HL-60 (cell line): ENCODE results near the gene CLVS2.

Experiments used
- GABPA ChIP-seq: IDR thresholded peaks from 2 replicates; pipeline ENCODE4 v1.6.1; 2012; ENCODE audit warnings: low read depth
- POLR2AphosphoS5 ChIP-seq: IDR thresholded peaks from 2 replicates; pipeline ENCODE4 v1.6.1; 2012; ENCODE audit warnings: low read depth
- SPI1 ChIP-seq: IDR thresholded peaks from 2 replicates; pipeline ENCODE4 v1.6.1; 2012; ENCODE audit warnings: low read depth, mild to moderate bottlenecking, borderline replicate concordance
- TF ChIP-seq, protein P1 (sequence below): IDR thresholded peaks from one replicate; pipeline ENCODE4 v1.5.1; 2011; ENCODE audit warnings: low read length, control low read depth, inconsistent platforms; ENCODE audit not compliant: insufficient read depth
- TF ChIP-seq, protein P2 (sequence below): IDR thresholded peaks from 2 replicates; pipeline ENCODE4 v1.6.1; 2012; ENCODE audit warnings: low read depth; ENCODE audit not compliant: insufficient replicate concordance

DNA sequence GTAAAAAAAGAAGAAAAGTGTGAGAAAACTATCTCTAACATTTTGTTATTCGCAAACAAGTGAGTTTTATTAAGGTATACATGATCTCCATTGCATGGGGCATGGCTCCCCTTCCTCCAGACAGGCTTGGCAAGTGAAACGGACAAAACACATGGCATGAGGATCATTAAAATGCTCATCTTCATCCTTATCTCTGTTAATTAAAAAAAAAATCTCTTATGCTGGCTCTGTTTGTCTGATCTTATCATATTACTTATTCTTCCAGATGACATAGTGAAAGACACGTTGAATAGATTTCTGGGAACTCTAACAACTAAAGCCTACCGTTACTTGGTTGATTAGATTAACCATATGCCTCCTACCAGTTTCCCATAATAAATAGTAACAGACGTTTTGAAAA, 89.4 kb downstream of the CLVS2 start:
- TF ChIP-seq, protein P1, sequence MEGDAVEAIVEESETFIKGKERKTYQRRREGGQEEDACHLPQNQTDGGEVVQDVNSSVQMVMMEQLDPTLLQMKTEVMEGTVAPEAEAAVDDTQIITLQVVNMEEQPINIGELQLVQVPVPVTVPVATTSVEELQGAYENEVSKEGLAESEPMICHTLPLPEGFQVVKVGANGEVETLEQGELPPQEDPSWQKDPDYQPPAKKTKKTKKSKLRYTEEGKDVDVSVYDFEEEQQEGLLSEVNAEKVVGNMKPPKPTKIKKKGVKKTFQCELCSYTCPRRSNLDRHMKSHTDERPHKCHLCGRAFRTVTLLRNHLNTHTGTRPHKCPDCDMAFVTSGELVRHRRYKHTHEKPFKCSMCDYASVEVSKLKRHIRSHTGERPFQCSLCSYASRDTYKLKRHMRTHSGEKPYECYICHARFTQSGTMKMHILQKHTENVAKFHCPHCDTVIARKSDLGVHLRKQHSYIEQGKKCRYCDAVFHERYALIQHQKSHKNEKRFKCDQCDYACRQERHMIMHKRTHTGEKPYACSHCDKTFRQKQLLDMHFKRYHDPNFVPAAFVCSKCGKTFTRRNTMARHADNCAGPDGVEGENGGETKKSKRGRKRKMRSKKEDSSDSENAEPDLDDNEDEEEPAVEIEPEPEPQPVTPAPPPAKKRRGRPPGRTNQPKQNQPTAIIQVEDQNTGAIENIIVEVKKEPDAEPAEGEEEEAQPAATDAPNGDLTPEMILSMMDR, result no peak
- TF ChIP-seq SPI1, result no peak
- TF ChIP-seq, protein P2, sequence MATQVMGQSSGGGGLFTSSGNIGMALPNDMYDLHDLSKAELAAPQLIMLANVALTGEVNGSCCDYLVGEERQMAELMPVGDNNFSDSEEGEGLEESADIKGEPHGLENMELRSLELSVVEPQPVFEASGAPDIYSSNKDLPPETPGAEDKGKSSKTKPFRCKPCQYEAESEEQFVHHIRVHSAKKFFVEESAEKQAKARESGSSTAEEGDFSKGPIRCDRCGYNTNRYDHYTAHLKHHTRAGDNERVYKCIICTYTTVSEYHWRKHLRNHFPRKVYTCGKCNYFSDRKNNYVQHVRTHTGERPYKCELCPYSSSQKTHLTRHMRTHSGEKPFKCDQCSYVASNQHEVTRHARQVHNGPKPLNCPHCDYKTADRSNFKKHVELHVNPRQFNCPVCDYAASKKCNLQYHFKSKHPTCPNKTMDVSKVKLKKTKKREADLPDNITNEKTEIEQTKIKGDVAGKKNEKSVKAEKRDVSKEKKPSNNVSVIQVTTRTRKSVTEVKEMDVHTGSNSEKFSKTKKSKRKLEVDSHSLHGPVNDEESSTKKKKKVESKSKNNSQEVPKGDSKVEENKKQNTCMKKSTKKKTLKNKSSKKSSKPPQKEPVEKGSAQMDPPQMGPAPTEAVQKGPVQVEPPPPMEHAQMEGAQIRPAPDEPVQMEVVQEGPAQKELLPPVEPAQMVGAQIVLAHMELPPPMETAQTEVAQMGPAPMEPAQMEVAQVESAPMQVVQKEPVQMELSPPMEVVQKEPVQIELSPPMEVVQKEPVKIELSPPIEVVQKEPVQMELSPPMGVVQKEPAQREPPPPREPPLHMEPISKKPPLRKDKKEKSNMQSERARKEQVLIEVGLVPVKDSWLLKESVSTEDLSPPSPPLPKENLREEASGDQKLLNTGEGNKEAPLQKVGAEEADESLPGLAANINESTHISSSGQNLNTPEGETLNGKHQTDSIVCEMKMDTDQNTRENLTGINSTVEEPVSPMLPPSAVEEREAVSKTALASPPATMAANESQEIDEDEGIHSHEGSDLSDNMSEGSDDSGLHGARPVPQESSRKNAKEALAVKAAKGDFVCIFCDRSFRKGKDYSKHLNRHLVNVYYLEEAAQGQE, result no peak
- TF ChIP-seq POLR2AphosphoS5, result no peak
- TF ChIP-seq GABPA, result no peak
